ENCODE data around the gene PLSCR5.
A peak's percentile ranks its signal among the peaks of the same experiment; 100 is the strongest.

The PLSCR5 gene

GRCh38 chr3:146544002-146544928, 60.9 kb downstream of the PLSCR5 start, which contains the start of gene PLSCR1:
TSS of gene PLSCR1 (minus strand) at chr3:146544607. CDS start at chr3:146536552, 8,055 bp downstream.
- peak; percentile 77 for DNase-seq (ENCODE audit: low read depth)

- DNase-seq (ENCODE audit: low read depth) = no peak
These were observed 61.6 kb downstream of the PLSCR5 start for GRCh38 chr3:146543461-146544001.

- DNase-seq (ENCODE audit: low read depth) = no peak
These were observed 62.2 kb downstream of the PLSCR5 start for GRCh38 chr3:146542978-146543377.

DNA sequence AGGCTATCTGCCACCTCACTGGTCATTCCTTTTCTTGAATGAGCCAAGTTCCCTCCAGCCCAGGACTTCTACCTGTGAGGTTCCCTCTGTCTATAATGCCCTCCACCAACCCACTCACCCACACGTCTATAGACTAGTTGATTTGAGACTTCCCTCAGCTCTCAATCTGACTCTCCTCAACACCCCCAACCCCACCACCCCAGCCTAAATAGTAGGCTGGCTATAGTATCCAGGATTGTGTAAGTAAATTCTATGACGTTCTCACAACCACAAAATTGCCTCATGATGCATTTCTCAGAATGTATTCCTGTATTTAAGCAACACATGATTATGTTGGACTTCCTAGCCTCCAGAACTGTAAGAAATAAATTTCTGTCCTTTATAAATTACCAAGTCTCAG, 63.0 kb downstream of the PLSCR5 start:
- no peak for DNase-seq (ENCODE audit: low read depth)

GRCh38 chr3:146540978-146541377, 64.2 kb downstream of the PLSCR5 start:
- DNase-seq (ENCODE audit: low read depth) = no peak

DNA sequence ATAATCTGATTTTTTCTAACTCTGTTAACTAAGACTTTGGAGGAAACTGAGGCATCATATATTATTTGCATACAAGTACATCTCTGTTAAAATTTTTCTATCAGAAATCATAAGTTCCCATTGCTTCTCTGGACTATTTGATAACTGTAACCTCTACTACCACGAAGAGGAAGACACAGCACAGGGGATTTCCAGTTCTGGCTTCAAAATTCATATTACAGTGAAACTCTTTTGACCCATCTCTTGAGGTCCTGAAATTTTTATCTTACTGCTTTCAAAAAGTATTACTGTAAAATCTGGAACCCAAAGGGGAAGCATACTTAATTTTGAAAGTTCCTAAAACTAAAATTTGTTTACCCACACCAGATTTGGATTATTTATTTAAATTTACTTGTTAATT, 64.9 kb downstream of the PLSCR5 start:
- DNase-seq (ENCODE audit: low read depth) = no peak

DNA sequence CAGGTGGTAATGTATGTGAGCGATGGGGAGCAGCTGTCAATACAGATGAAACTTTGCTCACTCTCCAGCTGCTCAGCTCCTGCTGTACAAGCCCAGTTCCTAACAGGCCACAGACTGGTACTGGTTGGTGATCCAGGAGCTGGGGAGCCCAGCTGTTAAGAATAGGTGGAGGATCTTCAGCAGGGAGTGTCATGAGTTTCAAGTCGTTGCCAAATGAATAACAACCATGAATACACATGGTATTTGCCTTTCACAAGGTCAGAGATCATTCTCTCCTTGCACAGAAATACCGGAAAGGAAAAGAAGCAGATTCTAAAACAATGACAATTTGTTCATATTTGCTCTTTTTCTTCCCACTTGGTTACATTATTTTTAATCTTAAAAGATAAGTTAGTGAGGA, 65.8 kb downstream of the PLSCR5 start:
- DNase-seq (ENCODE audit: low read depth) = no peak

- no peak for DNase-seq (ENCODE audit: low read depth)
These were observed 67.5 kb downstream of the PLSCR5 start for GRCh38 chr3:146537603-146538002.

DNA sequence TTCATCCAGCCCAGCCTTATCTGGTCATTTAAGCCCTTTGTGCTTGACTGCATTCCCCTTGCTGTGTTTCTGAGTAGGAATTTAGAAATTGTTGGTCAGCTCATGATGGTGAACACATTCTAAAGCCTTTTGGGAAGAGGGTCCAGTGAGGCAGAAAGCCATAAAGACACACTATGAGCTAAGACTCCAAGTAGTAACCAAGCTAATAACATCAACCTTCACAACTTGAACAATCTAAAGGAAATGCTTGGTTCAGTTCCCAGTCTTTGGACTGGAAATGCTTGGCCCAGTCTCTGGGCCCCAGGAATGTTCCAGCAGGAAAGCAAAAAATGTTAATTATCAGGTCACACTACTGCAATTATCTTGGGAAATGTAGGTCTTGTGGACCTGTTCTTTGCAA, 68.5 kb downstream of the PLSCR5 start:
- DNase-seq (ENCODE audit: low read depth) = no peak

Data from activated T-cell treated with anti-CD3 and anti-CD28 coated beads for 48 hours (primary cell).